ENCODE measurements around the gene FBXO17. TPM values are rescaled to one million over a fixed set of nuclear protein-coding genes. Genes with fewer than 3 reads are reported as not detected.

FBXO17 gene, protein sequence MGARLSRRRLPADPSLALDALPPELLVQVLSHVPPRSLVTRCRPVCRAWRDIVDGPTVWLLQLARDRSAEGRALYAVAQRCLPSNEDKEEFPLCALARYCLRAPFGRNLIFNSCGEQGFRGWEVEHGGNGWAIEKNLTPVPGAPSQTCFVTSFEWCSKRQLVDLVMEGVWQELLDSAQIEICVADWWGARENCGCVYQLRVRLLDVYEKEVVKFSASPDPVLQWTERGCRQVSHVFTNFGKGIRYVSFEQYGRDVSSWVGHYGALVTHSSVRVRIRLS
- total RNA-seq (41.9 and 48.4 TPM in 2 replicates), polyA plus RNA-seq (49.4 and 59.9 TPM in 2 replicates)

GRCh38 chr19:38975214-38975860 lies at the start of gene FBXO17:
Gene FBXO17 (minus strand): TSS chr19:38975742. CDS start chr19:38950319, 25,423 bp downstream.
- Histone ChIP-seq H3K9me2 (replicated peaks; ENCODE audit: insufficient read depth) (no peaks in the 10 kb centered on the region), H4K20me1 (ENCODE audit: insufficient read depth, poor library complexity, severe bottlenecking) (no peaks in the 10 kb centered on the region), H3K27ac (peak within 1 kb of the TSS; percentile 99), H3K4me2 (peak within 1 kb of the TSS; percentile 79), H3K27me3 (no peaks in the 10 kb centered on the region), H3K4me3 (peak within 1 kb of the TSS; percentile 71), H3K79me2 (peaks cover 43% of the 10 kb centered on the region), H2AFZ (peak within 1 kb of the TSS; percentile 55), H3K36me3 (replicated peaks; ENCODE audit: insufficient read depth, low read depth) (no peaks in the 10 kb centered on the region), H3K9me3 (ENCODE audit: low read depth) (no peaks in the 10 kb centered on the region), H3K4me1 (ENCODE audit: insufficient read depth) (peaks cover 24% of the 10 kb centered on the region)
- WGBS (ENCODE audit: low lambda C conversion rate, missing lambda C conversion rate), result 1% methylated on average over 41 of the region's 63 CpGs
- DNase-seq (ENCODE audit: low spot score), result peak; percentile 90
- no peak for TF ChIP-seq EZH2phosphoT487 (IDR thresholded peaks at IDR 0.05; ENCODE audit: low read depth, severe bottlenecking, unreplicated experiment)

GRCh38 chr19:39024875-39025641 lies 49.5 kb upstream of the FBXO17 start:
- Histone ChIP-seq H3K9me2 (replicated peaks; ENCODE audit: insufficient read depth) (no peaks in the 10 kb centered on the region), H3K79me2 (no peaks in the 10 kb centered on the region), H3K4me1 (ENCODE audit: insufficient read depth) (no peaks in the 10 kb centered on the region), H3K27me3 (no peaks in the 10 kb centered on the region), H2AFZ (no peak overlapping the region), H3K27ac (no peak overlapping the region), H4K20me1 (ENCODE audit: insufficient read depth, poor library complexity, severe bottlenecking) (no peaks in the 10 kb centered on the region), H3K36me3 (replicated peaks; ENCODE audit: insufficient read depth, low read depth) (no peaks in the 10 kb centered on the region), H3K4me3 (no peak overlapping the region), H3K4me2 (no peak overlapping the region), H3K9me3 (ENCODE audit: low read depth) (no peaks in the 10 kb centered on the region)
- WGBS (ENCODE audit: low lambda C conversion rate, missing lambda C conversion rate), result 99% methylated on average over 13 of the region's 14 CpGs
- DNase-seq (ENCODE audit: low spot score), result no peak
- TF ChIP-seq EZH2 (IDR thresholded peaks at IDR 0.05; ENCODE audit: borderline replicate concordance) (no peak), EZH2phosphoT487 (IDR thresholded peaks at IDR 0.05; ENCODE audit: low read depth, severe bottlenecking, unreplicated experiment) (no peak)
- TF ChIP-seq, protein P1, sequence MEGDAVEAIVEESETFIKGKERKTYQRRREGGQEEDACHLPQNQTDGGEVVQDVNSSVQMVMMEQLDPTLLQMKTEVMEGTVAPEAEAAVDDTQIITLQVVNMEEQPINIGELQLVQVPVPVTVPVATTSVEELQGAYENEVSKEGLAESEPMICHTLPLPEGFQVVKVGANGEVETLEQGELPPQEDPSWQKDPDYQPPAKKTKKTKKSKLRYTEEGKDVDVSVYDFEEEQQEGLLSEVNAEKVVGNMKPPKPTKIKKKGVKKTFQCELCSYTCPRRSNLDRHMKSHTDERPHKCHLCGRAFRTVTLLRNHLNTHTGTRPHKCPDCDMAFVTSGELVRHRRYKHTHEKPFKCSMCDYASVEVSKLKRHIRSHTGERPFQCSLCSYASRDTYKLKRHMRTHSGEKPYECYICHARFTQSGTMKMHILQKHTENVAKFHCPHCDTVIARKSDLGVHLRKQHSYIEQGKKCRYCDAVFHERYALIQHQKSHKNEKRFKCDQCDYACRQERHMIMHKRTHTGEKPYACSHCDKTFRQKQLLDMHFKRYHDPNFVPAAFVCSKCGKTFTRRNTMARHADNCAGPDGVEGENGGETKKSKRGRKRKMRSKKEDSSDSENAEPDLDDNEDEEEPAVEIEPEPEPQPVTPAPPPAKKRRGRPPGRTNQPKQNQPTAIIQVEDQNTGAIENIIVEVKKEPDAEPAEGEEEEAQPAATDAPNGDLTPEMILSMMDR (IDR thresholded peaks at IDR 0.05; ENCODE audit: poor library complexity), result no peak

- TF ChIP-seq EZH2 (IDR thresholded peaks at IDR 0.05; ENCODE audit: borderline replicate concordance) (no peak), EZH2phosphoT487 (IDR thresholded peaks at IDR 0.05; ENCODE audit: low read depth, severe bottlenecking, unreplicated experiment) (no peak)
- TF ChIP-seq, protein P1 (IDR thresholded peaks at IDR 0.05; ENCODE audit: poor library complexity), result no peak
- no peaks in the 10 kb centered on the region for H3K4me1 ChIP-seq (ENCODE audit: insufficient read depth)
- 86% methylated on average over 4 of the region's 4 CpGs for WGBS (ENCODE audit: low lambda C conversion rate, missing lambda C conversion rate)
These were observed 45.5 kb upstream of the FBXO17 start for GRCh38 chr19:39021063-39021462.

More at GRCh38 chr19:39021063-39021462, 45.5 kb upstream of the FBXO17 start:
- H3K4me3 ChIP-seq, result no peak overlapping the region
- no peaks in the 10 kb centered on the region for H3K27me3 ChIP-seq
- no peak overlapping the region for H3K27ac ChIP-seq
- H3K79me2 ChIP-seq, result no peaks in the 10 kb centered on the region
- no peak overlapping the region for H3K4me2 ChIP-seq
- no peaks in the 10 kb centered on the region for H3K9me3 ChIP-seq (ENCODE audit: low read depth)
- H3K9me2 ChIP-seq (replicated peaks; ENCODE audit: insufficient read depth), result no peaks in the 10 kb centered on the region
- H2AFZ ChIP-seq, result no peak overlapping the region
- no peaks in the 10 kb centered on the region for H3K36me3 ChIP-seq (replicated peaks; ENCODE audit: insufficient read depth, low read depth)
- no peak for DNase-seq (ENCODE audit: low spot score)
- H4K20me1 ChIP-seq (ENCODE audit: insufficient read depth, poor library complexity, severe bottlenecking), result no peaks in the 10 kb centered on the region
